Spleen (tissue), 7 donors: ENCODE data around the gene EFCAB5.

Experiments
- POLR2A ChIP-seq, 3 donors: fragments of 450-650 bp; IDR thresholded peaks; one replicate each; pipeline ENCODE4 v1.5.1; 2017; ENCODE audit warnings: antibody characterized with exemption in 3 of 3, mild to moderate bottlenecking in 1 of 3
- TF ChIP-seq, protein P1 (sequence below), 11 experiments: fragments of 200-600 bp in 7 of 11; fragments of 450-650 bp in 4 of 11; sonication (generic) in 4 of 11; IDR thresholded peaks in 8 of 11; conservative IDR thresholded peaks in 3 of 11; 1 replicate in 7 of 11; 2 replicates in 4 of 11; pipeline versions ENCODE4 v1.4.0 to v1.8.0; 2016 to 2021; ENCODE audit warnings: antibody characterized with exemption in 11 of 11, inconsistent platforms in 4 of 11, mild to moderate bottlenecking in 1 of 11
- donor health status: DM: no; HTN: no; CAD: no; lungs with moderate emphysema.
- donor health status: DM: no; HTN: no; CAD: no.
- donor health status: DM: no; HTN: no; CAD: no.

DNA sequence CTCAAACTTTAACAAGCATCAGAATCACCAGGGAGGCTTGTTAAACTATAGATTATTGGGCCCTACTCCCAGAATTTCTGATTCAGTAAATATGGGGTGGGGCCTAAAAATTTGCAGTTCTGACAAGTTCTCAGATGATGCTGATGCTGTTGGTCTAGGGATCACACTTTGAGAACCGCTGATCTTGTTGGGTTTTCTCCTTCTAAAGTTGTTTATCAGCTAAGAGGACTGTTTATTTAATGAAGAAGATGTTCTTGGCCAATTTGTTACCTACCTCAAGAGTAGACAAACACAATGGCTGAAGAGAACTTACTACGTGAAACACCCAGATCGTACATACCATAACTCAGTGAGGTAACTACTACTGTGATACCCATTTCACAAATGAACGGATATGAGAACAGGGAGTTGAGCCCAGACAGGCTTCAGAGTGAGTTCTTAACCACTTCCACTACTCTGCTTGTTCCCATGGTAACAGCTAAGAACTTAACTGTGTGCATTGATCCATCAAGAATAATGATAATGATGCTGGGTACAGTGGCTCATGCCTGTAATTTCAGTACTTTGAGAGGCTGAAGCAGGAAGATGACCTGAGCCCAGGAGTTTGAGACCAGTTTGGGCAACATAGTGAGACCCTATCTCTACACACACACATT, 89.9 kb downstream of the EFCAB5 start:
- TF ChIP-seq, protein P1, sequence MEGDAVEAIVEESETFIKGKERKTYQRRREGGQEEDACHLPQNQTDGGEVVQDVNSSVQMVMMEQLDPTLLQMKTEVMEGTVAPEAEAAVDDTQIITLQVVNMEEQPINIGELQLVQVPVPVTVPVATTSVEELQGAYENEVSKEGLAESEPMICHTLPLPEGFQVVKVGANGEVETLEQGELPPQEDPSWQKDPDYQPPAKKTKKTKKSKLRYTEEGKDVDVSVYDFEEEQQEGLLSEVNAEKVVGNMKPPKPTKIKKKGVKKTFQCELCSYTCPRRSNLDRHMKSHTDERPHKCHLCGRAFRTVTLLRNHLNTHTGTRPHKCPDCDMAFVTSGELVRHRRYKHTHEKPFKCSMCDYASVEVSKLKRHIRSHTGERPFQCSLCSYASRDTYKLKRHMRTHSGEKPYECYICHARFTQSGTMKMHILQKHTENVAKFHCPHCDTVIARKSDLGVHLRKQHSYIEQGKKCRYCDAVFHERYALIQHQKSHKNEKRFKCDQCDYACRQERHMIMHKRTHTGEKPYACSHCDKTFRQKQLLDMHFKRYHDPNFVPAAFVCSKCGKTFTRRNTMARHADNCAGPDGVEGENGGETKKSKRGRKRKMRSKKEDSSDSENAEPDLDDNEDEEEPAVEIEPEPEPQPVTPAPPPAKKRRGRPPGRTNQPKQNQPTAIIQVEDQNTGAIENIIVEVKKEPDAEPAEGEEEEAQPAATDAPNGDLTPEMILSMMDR (IDR thresholded peaks at IDR 0.05 in 8 of 11, conservative IDR thresholded peaks at IDR 0.05 in 3 of 11) = no peak
- no peak for TF ChIP-seq POLR2A (IDR thresholded peaks at IDR 0.05)
